Measurements from ENCODE around the gene PIK3C3.

DNA sequence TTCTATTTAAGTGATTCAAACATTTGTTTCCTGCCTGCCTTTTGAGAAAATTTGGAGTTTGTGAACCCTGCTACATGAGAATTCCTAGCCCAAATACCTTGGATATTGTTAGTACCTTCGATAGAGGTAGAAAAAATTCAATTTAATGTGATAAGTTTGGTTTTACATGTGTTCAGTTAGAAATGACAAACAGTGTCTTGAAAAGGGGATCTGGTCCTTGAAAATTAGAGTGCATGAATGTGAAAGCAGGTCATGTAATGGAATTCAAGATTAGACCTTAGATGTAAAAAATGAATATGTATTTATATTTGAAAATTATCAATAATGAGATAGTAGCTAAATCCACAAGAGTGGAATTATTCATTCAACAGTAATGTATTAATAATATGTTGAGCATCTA lies 70.5 kb downstream of the PIK3C3 start:
- TF ChIP-seq, protein P1, sequence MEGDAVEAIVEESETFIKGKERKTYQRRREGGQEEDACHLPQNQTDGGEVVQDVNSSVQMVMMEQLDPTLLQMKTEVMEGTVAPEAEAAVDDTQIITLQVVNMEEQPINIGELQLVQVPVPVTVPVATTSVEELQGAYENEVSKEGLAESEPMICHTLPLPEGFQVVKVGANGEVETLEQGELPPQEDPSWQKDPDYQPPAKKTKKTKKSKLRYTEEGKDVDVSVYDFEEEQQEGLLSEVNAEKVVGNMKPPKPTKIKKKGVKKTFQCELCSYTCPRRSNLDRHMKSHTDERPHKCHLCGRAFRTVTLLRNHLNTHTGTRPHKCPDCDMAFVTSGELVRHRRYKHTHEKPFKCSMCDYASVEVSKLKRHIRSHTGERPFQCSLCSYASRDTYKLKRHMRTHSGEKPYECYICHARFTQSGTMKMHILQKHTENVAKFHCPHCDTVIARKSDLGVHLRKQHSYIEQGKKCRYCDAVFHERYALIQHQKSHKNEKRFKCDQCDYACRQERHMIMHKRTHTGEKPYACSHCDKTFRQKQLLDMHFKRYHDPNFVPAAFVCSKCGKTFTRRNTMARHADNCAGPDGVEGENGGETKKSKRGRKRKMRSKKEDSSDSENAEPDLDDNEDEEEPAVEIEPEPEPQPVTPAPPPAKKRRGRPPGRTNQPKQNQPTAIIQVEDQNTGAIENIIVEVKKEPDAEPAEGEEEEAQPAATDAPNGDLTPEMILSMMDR (conservative IDR thresholded peaks at IDR 0.05; ENCODE audit: low read length): no peak
- TF ChIP-seq EZH2phosphoT487 (IDR thresholded peaks at IDR 0.05; ENCODE audit: borderline replicate concordance, low read depth, low read length): no peak

Measured in OCI-LY7 (cell line).